Mesodermal cell (in vitro differentiated cells): ENCODE results near the gene CPLX1.

ENCODE experiments used
- H3K27ac ChIP-seq: 2 replicates; pipeline ENCODE4 v1.7.0; 2013; ENCODE audit warnings: mild to moderate bottlenecking, low read depth, low read length, moderate library complexity; ENCODE audit not compliant: severe bottlenecking
- H3K36me3 ChIP-seq: 2 replicates; pipeline ENCODE4 v1.7.1; 2013; ENCODE audit warnings: mild to moderate bottlenecking, low read length, moderate library complexity; ENCODE audit not compliant: control insufficient read depth, insufficient read depth
- H3K4me1 ChIP-seq: one replicate; pipeline ENCODE4 v1.7.1; 2013; ENCODE audit warnings: mild to moderate bottlenecking, low read length; ENCODE audit not compliant: insufficient read depth, control insufficient read depth, poor library complexity, severe bottlenecking
- H3K4me3 ChIP-seq: 2 replicates; pipeline ENCODE4 v1.7.0; 2013; ENCODE audit warnings: low read length, control low read depth, mild to moderate bottlenecking; ENCODE audit not compliant: insufficient read depth, poor library complexity, severe bottlenecking; ENCODE audit errors: extremely low read depth
- H3K9me3 ChIP-seq: 2 replicates; pipeline ENCODE4 v1.7.1; 2013; ENCODE audit warnings: mild to moderate bottlenecking, low read length, moderate library complexity; ENCODE audit not compliant: control insufficient read depth
- WGBS, 2 experiments: methylation state at CpG; one replicate each; pipeline ENCODE4 v1.1.5; 2013; ENCODE audit warnings: missing lambda C conversion rate in 2 of 2; ENCODE audit not compliant: insufficient coverage in 2 of 2; 5-methylcytosine and 5-hydroxymethylcytosine counted together

The CPLX1 gene

GRCh38 chr4:789571-790465 lies 36.1 kb downstream of the CPLX1 start:
- no peaks in the 10 kb centered on the region for H3K9me3 ChIP-seq
- no peak overlapping the region for H3K27ac ChIP-seq
- no peak overlapping the region for H3K4me3 ChIP-seq
- no peaks in the 10 kb centered on the region for H3K36me3 ChIP-seq
- WGBS, 2 experiments, result 82 to 87% methylated on average over 16 to 17 of the region's 27 CpGs
- H3K4me1 ChIP-seq, result no peaks in the 10 kb centered on the region

- Histone ChIP-seq H3K27ac (no peak overlapping the region), H3K4me1 (no peaks in the 10 kb centered on the region), H3K9me3 (no peaks in the 10 kb centered on the region), H3K4me3 (no peak overlapping the region), H3K36me3 (no peaks in the 10 kb centered on the region)
- 81 to 85% methylated on average over 18 of the region's 18 CpGs for WGBS, 2 experiments
Measured at GRCh38 chr4:788636-789297, 37.2 kb downstream of the CPLX1 start.

- Histone ChIP-seq H3K4me3 (no peak overlapping the region), H3K27ac (no peak overlapping the region), H3K36me3 (no peaks in the 10 kb centered on the region), H3K4me1 (no peaks in the 10 kb centered on the region), H3K9me3 (no peaks in the 10 kb centered on the region)
- WGBS, 2 experiments, result 84 to 86% methylated on average over 16 to 17 of the region's 19 CpGs
Measured at GRCh38 chr4:788006-788635, 37.8 kb downstream of the CPLX1 start.

GRCh38 chr4:787561-787981 lies 38.4 kb downstream of the CPLX1 start:
- no peak overlapping the region for H3K4me3 ChIP-seq
- H3K4me1 ChIP-seq, result peaks cover 2% of the 10 kb centered on the region
- H3K9me3 ChIP-seq, result no peaks in the 10 kb centered on the region
- H3K36me3 ChIP-seq, result no peaks in the 10 kb centered on the region
- no peak overlapping the region for H3K27ac ChIP-seq
- 75 to 81% methylated on average over 12 of the region's 16 CpGs for WGBS, 2 experiments

- Histone ChIP-seq H3K4me1 (peaks cover 5% of the 10 kb centered on the region), H3K27ac (no peak overlapping the region), H3K4me3 (no peak overlapping the region), H3K9me3 (no peaks in the 10 kb centered on the region), H3K36me3 (no peaks in the 10 kb centered on the region)
- WGBS, 2 experiments, result 47 to 59% methylated on average over 14 to 16 of the region's 16 CpGs
Measured at GRCh38 chr4:786861-787300, 39.0 kb downstream of the CPLX1 start.

- no peak overlapping the region for H3K27ac ChIP-seq
- H3K4me1 ChIP-seq, result peaks cover 5% of the 10 kb centered on the region
- WGBS, 2 experiments, result 26 to 27% methylated on average over 25 to 65 of the region's 72 CpGs
- no peaks in the 10 kb centered on the region for H3K36me3 ChIP-seq
- H3K9me3 ChIP-seq, result no peaks in the 10 kb centered on the region
- peak overlapping the region; percentile 11 for H3K4me3 ChIP-seq
Measured at GRCh38 chr4:786074-786741, 39.7 kb downstream of the CPLX1 start.

GRCh38 chr4:785332-786073 lies 40.4 kb downstream of the CPLX1 start:
- Histone ChIP-seq H3K4me1 (peaks cover 5% of the 10 kb centered on the region), H3K9me3 (no peaks in the 10 kb centered on the region), H3K36me3 (peaks cover 2% of the 10 kb centered on the region), H3K4me3 (peak overlapping the region; percentile 11), H3K27ac (no peak overlapping the region)
- 6 to 15% methylated on average over 30 to 48 of the region's 57 CpGs for WGBS, 2 experiments

- peaks cover 10% of the 10 kb centered on the region for H3K36me3 ChIP-seq
- no peaks in the 10 kb centered on the region for H3K9me3 ChIP-seq
- WGBS, 2 experiments, result 65 to 66% methylated on average over 57 of the region's 57 CpGs
- no peak overlapping the region for H3K4me3 ChIP-seq
- no peak overlapping the region for H3K27ac ChIP-seq
- peaks cover 10% of the 10 kb centered on the region for H3K4me1 ChIP-seq
Measured at GRCh38 chr4:784401-785331, 41.3 kb downstream of the CPLX1 start.

- peak overlapping the region; percentile 99 for H3K27ac ChIP-seq
- no peaks in the 10 kb centered on the region for H3K9me3 ChIP-seq
- peak overlapping the region; percentile 96 for H3K4me3 ChIP-seq
- peaks cover 40% of the 10 kb centered on the region for H3K36me3 ChIP-seq
- WGBS, 2 experiments, result 1% methylated on average over 46 to 55 of the region's 57 CpGs
- H3K4me1 ChIP-seq, result peaks cover 11% of the 10 kb centered on the region
Measured at GRCh38 chr4:781493-782216, 44.3 kb downstream of the CPLX1 start.
